Lung (tissue), 12 donors: Measurements from ENCODE around the gene CTXN1. TPM values are rescaled to one million over a fixed set of nuclear protein-coding genes. Genes with fewer than 3 reads are reported as not detected.

Experiments
- ATAC-seq: fragments of 200-7000 bp; cut with Tn5 transposase; one replicate; pipeline ENCODE4 v1.9.1; 2020; ENCODE audit warnings: moderate number of reproducible peaks; ENCODE audit not compliant: insufficient read depth, low FRiP score
- DNase-seq, 3 donors: peaks; one replicate each; pipeline ENCODE4 v3.0.0-alpha.2; 2013 to 2017
- H3K27ac ChIP-seq, 2 donors: one replicate each; pipeline ENCODE4 v1.5.1; 2013; ENCODE audit warnings: mild to moderate bottlenecking in 2 of 2, moderate library complexity in 2 of 2, control low read depth in 1 of 2, inconsistent platforms in 1 of 2, low read depth in 1 of 2, low read length in 1 of 2
- H3K27me3 ChIP-seq, 3 donors: one replicate each; pipeline ENCODE4 v1.5.1; 2013; ENCODE audit warnings: low read length in 2 of 3; ENCODE audit not compliant: control insufficient read depth in 3 of 3, insufficient read depth in 3 of 3
- H3K36me3 ChIP-seq, 4 donors: one replicate each; pipeline ENCODE4 v1.5.1; 2013; ENCODE audit warnings: low read length in 4 of 4, mild to moderate bottlenecking in 1 of 4, moderate library complexity in 1 of 4; ENCODE audit not compliant: control insufficient read depth in 4 of 4, insufficient read depth in 4 of 4
- H3K4me1 ChIP-seq, 5 donors: one replicate each; pipeline ENCODE4 v1.5.1; 2013; ENCODE audit warnings: low read length in 5 of 5, mild to moderate bottlenecking in 2 of 5, moderate library complexity in 1 of 5; ENCODE audit not compliant: control insufficient read depth in 5 of 5, insufficient read depth in 5 of 5
- H3K4me3 ChIP-seq: one replicate; pipeline ENCODE4 v1.5.1; 2013; ENCODE audit warnings: mild to moderate bottlenecking, control low read depth, moderate library complexity
- H3K9ac ChIP-seq, 2 donors: one replicate each; pipeline ENCODE4 v1.5.1; 2013; ENCODE audit warnings: low read length in 2 of 2, control low read depth in 1 of 2; ENCODE audit not compliant: insufficient read depth in 1 of 2
- H3K9me3 ChIP-seq, 4 donors: one replicate each; pipeline ENCODE4 v1.5.1; 2013; ENCODE audit warnings: low read length in 3 of 4, mild to moderate bottlenecking in 1 of 4, moderate library complexity in 1 of 4; ENCODE audit not compliant: control insufficient read depth in 4 of 4, insufficient read depth in 3 of 4
- WGBS, 2 donors: extraction: QIAGEN DNeasy Blood & Tissue Kit; methylation state at CpG; one replicate each; pipeline ENCODE4 v1.1.7; 2013; 5-methylcytosine and 5-hydroxymethylcytosine counted together
- polyA plus RNA-seq, 2 donors: library from polyadenylated mRNA; stranded (reverse); fragments of 200-250 nt; gene quantifications; one replicate each; pipeline ENCODE4 v1.2.1, GENCODE V29; 2013
- total RNA-seq, 2 donors: library from RNA; depleted of rRNA in 1 of 2; stranded (reverse); fragments of >200 nt in 1 of 2; gene quantifications; one replicate each; pipeline ENCODE4 v1.2.1, GENCODE V29; 2014 to 2021
- TF ChIP-seq, protein P1 (sequence below): IDR thresholded peaks from 2 replicates; pipeline ENCODE4 v1.5.1; 2012; ENCODE audit warnings: mild to moderate bottlenecking; ENCODE audit errors: control extremely low read depth, extremely low read depth
- donor health status: control.
- donor health status: control.
- donor health status: Bipolar disorder and iron deficiency.
- donor health status: healthy.
- donor health status: DM: yes; HTN: yes; CAD: no.

The CTXN1 gene
- total and polyA plus RNA-seq, 4 donors: 4.3 to 25.9 (median 6.9) TPM

- H3K27me3 ChIP-seq: peaks cover 0 to 6% (median 5%) of the 10 kb centered on the region in 3 donors
- H3K4me1 ChIP-seq: peaks cover 0 to 4% (median 0%) of the 10 kb centered on the region in 5 donors
- H3K27ac ChIP-seq: no peak overlapping the region
- no peak overlapping the region for H3K4me3 ChIP-seq
- H3K9ac ChIP-seq: no peak overlapping the region
- no peak for DNase-seq
- no peak for ATAC-seq
- H3K9me3 ChIP-seq: peaks cover 0 to 2% (median 0%) of the 10 kb centered on the region in 4 donors
- TF ChIP-seq, protein P1, sequence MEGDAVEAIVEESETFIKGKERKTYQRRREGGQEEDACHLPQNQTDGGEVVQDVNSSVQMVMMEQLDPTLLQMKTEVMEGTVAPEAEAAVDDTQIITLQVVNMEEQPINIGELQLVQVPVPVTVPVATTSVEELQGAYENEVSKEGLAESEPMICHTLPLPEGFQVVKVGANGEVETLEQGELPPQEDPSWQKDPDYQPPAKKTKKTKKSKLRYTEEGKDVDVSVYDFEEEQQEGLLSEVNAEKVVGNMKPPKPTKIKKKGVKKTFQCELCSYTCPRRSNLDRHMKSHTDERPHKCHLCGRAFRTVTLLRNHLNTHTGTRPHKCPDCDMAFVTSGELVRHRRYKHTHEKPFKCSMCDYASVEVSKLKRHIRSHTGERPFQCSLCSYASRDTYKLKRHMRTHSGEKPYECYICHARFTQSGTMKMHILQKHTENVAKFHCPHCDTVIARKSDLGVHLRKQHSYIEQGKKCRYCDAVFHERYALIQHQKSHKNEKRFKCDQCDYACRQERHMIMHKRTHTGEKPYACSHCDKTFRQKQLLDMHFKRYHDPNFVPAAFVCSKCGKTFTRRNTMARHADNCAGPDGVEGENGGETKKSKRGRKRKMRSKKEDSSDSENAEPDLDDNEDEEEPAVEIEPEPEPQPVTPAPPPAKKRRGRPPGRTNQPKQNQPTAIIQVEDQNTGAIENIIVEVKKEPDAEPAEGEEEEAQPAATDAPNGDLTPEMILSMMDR: no peak
- 79 to 86% methylated on average over 18 of the region's 18 CpGs for WGBS, 2 donors
- no peaks in the 10 kb centered on the region for H3K36me3 ChIP-seq
Measured at GRCh38 chr19:7879111-7879807, 46.7 kb downstream of the CTXN1 start.

- Histone ChIP-seq H3K4me3 (no peak overlapping the region), H3K27ac (no peak overlapping the region), H3K4me1 (peaks cover 0 to 8% (median 0%) of the 10 kb centered on the region in 5 donors), H3K36me3 (no peaks in the 10 kb centered on the region), H3K9ac (no peak overlapping the region), H3K9me3 (peaks cover 0 to 2% (median 0%) of the 10 kb centered on the region in 4 donors), H3K27me3 (peaks cover 0 to 16% (median 16%) of the 10 kb centered on the region in 3 donors)
- 82 to 90% methylated on average over 6 of the region's 6 CpGs for WGBS, 2 donors
- ATAC-seq (no peak), DNase-seq (no peak)
- TF ChIP-seq, protein P1: no peak
Measured at GRCh38 chr19:7877249-7877836, 48.6 kb downstream of the CTXN1 start.

GRCh38 chr19:7874897-7875273 is 51.0 kb downstream of the CTXN1 start:
- TF ChIP-seq, protein P1: no peak
- WGBS, 2 donors: 31 to 37% methylated on average over 12 of the region's 12 CpGs

More at GRCh38 chr19:7874897-7875273, 51.0 kb downstream of the CTXN1 start:
- H3K27ac ChIP-seq: no peak overlapping the region
- peaks cover 0 to 16% (median 16%) of the 10 kb centered on the region in 3 donors for H3K27me3 ChIP-seq
- H3K4me3 ChIP-seq: no peak overlapping the region
- no peaks in the 10 kb centered on the region for H3K9me3 ChIP-seq
- H3K9ac ChIP-seq: no peak overlapping the region
- ATAC-seq: no peak
- no peaks in the 10 kb centered on the region for H3K36me3 ChIP-seq
- no peak for DNase-seq
- peaks cover 0 to 17% (median 6%) of the 10 kb centered on the region in 5 donors for H3K4me1 ChIP-seq

Other genes starting within 250 kb of the CTXN1 start
- 10 to 100 TPM in 1 of 2 donors, 1 to 10 TPM in 1; 2.5 to 68.4 TPM for gene MCEMP1, start 249.0 kb downstream of the CTXN1 start, total RNA-seq
- gene MCEMP1, start 249.0 kb downstream of the CTXN1 start, polyA plus RNA-seq: 100 to 1,000 TPM in 1 of 2 donors, 10 to 100 TPM in 1; 31.9 to 298 TPM
- 100 to 1,000 TPM in 1 of 2 donors, 10 to 100 TPM in 1; 29.8 to 108 TPM for gene TRAPPC5, start 245.3 kb downstream of the CTXN1 start, total RNA-seq
- 100 to 1,000 TPM; 142 to 224 TPM for gene TRAPPC5, start 245.3 kb downstream of the CTXN1 start, polyA plus RNA-seq
- under 1 TPM; 0.37 to 0.43 TPM for gene FCER2, start 224.0 kb downstream of the CTXN1 start, total RNA-seq
- 1 to 10 TPM in 1 of 2 donors, under 1 TPM in 1; 0.47 to 1.2 TPM for gene FCER2, start 224.0 kb downstream of the CTXN1 start, polyA plus RNA-seq
- gene CLEC4G, start 194.0 kb downstream of the CTXN1 start, total RNA-seq: under 1 TPM in 1 of 2 donors, not detected in 1; 0.43 TPM
- under 1 TPM; 0.31 to 0.96 TPM for gene CLEC4G, start 194.0 kb downstream of the CTXN1 start, polyA plus RNA-seq
- gene CD209, start 178.6 kb downstream of the CTXN1 start, total RNA-seq: 1 to 10 TPM; 2.0 to 3.3 TPM
- gene CD209, start 178.6 kb downstream of the CTXN1 start, polyA plus RNA-seq: 1 to 10 TPM in 1 of 2 donors, under 1 TPM in 1; 0.57 to 1.6 TPM
- gene CLEC4M, start 162.9 kb downstream of the CTXN1 start, total RNA-seq: 1 to 10 TPM in 1 of 2 donors, under 1 TPM in 1; 0.34 to 1.2 TPM
- gene CLEC4M, start 162.9 kb downstream of the CTXN1 start, polyA plus RNA-seq: 1 to 10 TPM in 1 of 2 donors, under 1 TPM in 1; 0.26 to 2.5 TPM
- 10 to 100 TPM; 10.7 to 18.6 TPM for gene EVI5L, start 95.9 kb downstream of the CTXN1 start, total RNA-seq
- 10 to 100 TPM; 12.3 to 12.9 TPM for gene EVI5L, start 95.9 kb downstream of the CTXN1 start, polyA plus RNA-seq
- gene PRR36, start 51.7 kb downstream of the CTXN1 start, total RNA-seq: 1 to 10 TPM; 1.3 to 3.4 TPM
- under 1 TPM; 0.30 to 0.89 TPM for gene PRR36, start 51.7 kb downstream of the CTXN1 start, polyA plus RNA-seq
- gene LRRC8E, start 37.6 kb downstream of the CTXN1 start, total RNA-seq: 1 to 10 TPM; 5.9 to 8.6 TPM
- gene LRRC8E, start 37.6 kb downstream of the CTXN1 start, polyA plus RNA-seq: 1 to 10 TPM; 3.7 to 4.6 TPM
- 10 to 100 TPM; 17.8 to 28.7 TPM for gene MAP2K7, start 22.3 kb downstream of the CTXN1 start, total RNA-seq
- gene MAP2K7, start 22.3 kb downstream of the CTXN1 start, polyA plus RNA-seq: 10 to 100 TPM; 18.1 to 41.7 TPM
- under 1 TPM in 1 of 2 donors, not detected in 1; 0.77 TPM for gene TGFBR3L, start 11.3 kb downstream of the CTXN1 start, total RNA-seq
- gene TGFBR3L, start 11.3 kb downstream of the CTXN1 start, polyA plus RNA-seq: under 1 TPM in 1 of 2 donors, not detected in 1; 0.25 TPM
- gene SNAPC2, start 5.8 kb downstream of the CTXN1 start, total RNA-seq: 10 to 100 TPM in 1 of 2 donors, 1 to 10 TPM in 1; 7.6 to 32.1 TPM
- gene SNAPC2, start 5.8 kb downstream of the CTXN1 start, polyA plus RNA-seq: 10 to 100 TPM; 19.2 to 23.0 TPM
- gene TIMM44, start 17.5 kb upstream of the CTXN1 start, total RNA-seq: 10 to 100 TPM; 38.4 to 65.9 TPM
- gene TIMM44, start 17.5 kb upstream of the CTXN1 start, polyA plus RNA-seq: 10 to 100 TPM; 40.1 to 75.8 TPM
- gene ELAVL1, start 79.5 kb upstream of the CTXN1 start, total RNA-seq: 10 to 100 TPM; 61.0 to 72.8 TPM
- gene ELAVL1, start 79.5 kb upstream of the CTXN1 start, polyA plus RNA-seq: 10 to 100 TPM; 15.0 to 33.0 TPM
- not detected for gene CCL25, start 126.6 kb upstream of the CTXN1 start, total RNA-seq
- gene CCL25, start 126.6 kb upstream of the CTXN1 start, polyA plus RNA-seq: not detected
- gene FBN3, start 223.5 kb upstream of the CTXN1 start, total RNA-seq: 10 to 100 TPM in 1 of 2 donors, 1 to 10 TPM in 1; 2.8 to 26.4 TPM
- 1 to 10 TPM in 1 of 2 donors, under 1 TPM in 1; 0.32 to 1.4 TPM for gene FBN3, start 223.5 kb upstream of the CTXN1 start, polyA plus RNA-seq